ENCODE data around the gene HS2ST1.

GRCh38 chr1:87143413-87144135, 229.1 kb downstream of the HS2ST1 start:
- TF ChIP-seq EZH2 (IDR thresholded peaks at IDR 0.05; ENCODE audit: insufficient read depth, poor library complexity, severe bottlenecking) (no peak), EZH2phosphoT487 (IDR thresholded peaks at IDR 0.05; ENCODE audit: insufficient read depth, low read depth) (no peak)

Measured in GM23248 (cell line).